HG02970 (cell line): ENCODE measurements around the gene SCGB1C2.
"Not testable (repeated sequence)": the region's sequence is repeated elsewhere in the genome, so short reads cannot be mapped to it uniquely, and the experiment has no call there.

Experiments
- ATAC-seq: cut with Tn5 transposase; IDR thresholded peaks from one replicate; pipeline ENCODE4 v1.9.1; 2021; ENCODE audit warnings: mild to moderate bottlenecking, moderate library complexity, moderate number of reproducible peaks; ENCODE audit not compliant: unreplicated experiment, low FRiP score

SCGB1C2 gene

DNA sequence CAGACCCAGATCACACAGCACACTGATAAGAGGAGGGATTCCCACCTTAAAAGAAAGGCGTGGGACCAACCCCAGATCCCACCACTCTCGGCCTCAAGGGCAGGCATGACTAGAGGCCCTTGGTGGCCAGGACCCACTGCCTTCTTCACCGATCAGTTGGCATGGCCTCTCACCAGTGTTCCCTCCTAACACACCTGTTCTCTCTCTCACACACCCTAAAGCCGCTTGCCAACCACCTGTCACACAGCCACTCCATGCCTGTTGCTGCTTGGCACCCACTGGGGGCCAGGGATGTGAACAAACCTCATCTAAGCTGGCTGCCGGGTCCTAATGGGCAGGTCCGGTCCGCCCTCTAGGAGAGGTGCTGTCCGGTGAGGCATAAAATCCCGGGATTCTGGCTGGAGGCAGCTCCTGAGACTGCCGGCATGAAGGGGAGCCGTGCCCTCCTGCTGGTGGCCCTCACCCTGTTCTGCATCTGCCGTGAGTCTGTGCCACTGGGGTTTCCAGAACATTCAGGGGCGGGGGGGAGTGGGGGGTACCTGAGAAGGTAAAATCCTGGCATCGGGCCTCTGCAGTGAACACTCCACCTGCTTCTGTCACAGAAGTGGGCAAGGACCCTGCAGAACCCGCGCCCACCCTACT, at the start of gene SCGB1C2:
Gene SCGB1C2, plus strand, starts transcription at position 404 of the 642 bp plus-strand sequence. Its CDS starts 22 bp downstream, at position 426.
- ATAC-seq: not testable (repeated sequence)

DNA sequence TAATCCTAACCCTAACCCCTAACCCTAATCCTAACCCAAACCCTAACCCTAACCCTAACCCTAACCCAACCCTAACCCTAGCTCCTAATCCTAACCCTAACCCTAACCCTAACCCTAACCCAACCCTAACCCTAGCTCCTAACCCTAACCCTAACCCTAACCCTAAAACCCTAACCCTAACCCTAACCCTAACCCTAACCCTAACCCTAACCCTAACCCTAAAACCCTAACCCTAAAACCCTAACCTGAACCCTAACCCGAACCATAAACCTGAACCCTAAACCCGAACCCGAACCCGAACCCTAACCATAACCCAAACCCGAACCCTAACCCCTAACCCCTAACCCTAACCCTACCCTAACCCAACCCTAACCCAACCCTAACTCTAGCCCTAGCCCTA, 24.3 kb upstream of the SCGB1C2 start:
- ATAC-seq: not testable (repeated sequence)

DNA sequence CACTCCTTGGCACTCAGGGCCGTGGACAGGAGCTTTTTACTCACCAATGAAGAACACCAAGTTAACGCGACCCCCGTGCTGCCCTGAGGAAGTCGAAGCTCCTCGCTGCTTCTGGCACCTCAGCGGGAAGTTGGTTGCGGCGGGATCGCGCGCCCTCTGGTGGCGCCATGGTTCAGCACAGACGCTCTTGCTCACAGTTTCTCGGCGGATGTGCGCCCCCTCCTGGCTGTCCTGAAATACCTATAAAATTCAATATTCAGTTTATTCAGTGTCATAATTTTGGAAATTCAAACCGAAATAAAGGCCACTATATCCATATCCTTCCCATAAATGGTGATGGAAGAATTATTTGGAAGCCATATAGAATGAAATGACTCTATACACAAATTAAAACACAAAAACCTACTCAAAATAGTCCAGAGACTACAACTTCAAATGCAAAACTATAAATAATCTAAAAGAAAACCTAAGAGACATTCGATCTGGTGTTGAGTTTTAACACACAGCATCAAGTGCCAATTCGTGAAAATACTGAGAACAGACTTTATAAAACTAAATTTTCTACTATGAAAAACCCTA, 18.9 kb upstream of the SCGB1C2 start:
- not testable (repeated sequence) for ATAC-seq

DNA sequence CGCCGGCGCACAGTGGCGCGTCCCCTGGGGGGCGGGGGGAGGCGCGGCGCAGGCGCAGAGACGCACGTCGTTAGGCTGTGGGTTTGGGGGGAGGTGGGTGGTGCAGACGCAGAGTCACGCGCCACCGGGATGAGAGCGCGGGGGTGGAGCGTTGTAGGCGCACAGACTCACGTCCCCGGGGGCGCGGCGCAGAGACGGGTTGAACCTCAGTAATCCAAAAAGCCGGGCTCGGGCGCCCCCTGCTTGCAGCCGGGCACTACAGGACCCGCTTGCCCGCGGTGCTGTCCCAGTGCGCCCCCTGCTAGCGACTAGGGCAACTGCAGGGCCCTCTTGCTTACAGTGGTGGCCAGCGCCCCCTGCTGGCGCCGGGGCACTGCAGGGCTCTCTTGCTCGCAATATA, 3.4 kb upstream of the SCGB1C2 start:
- ATAC-seq: not testable (repeated sequence)

DNA sequence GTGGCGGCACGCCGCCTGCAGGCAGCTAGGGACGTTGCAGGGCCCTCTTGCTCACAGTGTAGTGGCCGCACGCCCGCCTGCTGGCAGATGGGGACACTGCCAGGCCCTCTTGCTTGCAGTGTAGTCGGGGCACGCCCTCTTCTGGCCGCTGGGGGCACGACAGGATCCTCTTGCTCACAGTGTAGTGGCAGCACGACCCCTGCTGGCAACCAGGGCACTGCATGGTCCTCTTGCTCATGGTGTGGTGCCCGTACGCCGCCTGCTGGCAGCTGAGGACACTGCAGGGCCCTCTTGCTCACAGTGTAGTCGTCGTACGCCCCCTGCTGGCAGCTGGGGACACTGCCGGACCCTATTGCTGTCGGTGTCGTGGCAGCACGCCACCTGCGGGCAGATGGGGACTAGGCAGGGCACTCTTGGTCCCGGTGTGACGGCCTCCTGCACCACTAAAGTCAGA, 3.0 kb upstream of the SCGB1C2 start:
- peak; percentile 65 for ATAC-seq

DNA sequence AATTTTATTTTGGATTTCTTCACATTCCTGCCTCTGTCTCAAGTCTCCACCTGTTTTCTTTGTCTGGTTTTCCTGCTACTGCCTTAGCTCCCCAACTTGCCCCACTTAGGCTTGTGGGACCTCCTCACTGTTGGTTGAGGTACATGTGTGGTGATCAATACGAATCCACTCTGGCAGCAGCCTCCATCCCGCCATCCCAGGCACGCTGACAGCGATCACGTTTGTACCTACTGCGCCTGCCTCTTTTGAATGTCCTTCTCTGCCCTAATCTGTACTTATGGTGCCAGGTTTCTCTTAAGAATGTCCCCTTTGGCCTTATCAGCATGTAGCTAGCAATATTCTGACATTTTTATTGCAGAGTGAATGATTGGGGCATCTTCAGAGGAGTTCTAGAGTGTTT, 2.3 kb upstream of the SCGB1C2 start:
- not testable (repeated sequence) for ATAC-seq

DNA sequence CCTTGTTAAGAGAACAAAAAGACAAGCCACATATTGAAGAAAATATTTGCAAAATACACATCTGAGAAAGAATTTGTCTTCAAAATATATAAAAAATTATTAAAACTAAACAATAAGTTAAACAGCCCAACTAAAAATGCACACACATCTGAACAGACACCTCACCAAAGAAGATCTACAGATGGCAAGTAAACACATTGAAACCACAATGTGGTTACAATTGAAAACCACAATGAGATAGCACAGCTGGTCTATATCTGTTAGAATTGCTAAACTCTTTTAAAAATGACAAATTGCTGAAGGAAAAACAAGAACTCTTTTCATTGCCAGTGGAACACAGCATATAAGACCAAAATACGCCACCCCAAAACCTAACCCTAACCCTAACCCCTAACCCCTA, 1.5 kb upstream of the SCGB1C2 start:
- ATAC-seq: not testable (repeated sequence)

DNA sequence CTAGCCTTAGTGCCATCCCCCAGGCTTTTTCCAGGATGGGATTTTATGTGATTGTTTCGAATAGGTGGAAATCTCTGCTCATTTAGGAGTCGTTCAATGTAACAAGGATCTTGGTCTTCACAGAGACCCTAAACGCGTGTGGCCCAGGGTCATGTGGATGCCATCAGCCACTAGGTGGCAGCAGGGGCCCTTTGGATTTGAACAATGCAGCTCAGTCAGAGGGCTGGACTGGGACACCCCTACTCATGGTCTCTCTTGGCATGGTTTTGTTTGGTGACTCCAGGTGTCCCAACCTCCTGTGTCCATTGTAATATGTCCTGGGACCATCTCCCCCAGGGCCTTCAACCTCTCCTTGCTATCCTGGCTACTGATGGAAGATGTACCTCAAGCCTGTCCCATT, 838 bp upstream of the SCGB1C2 start:
- not testable (repeated sequence) for ATAC-seq

DNA sequence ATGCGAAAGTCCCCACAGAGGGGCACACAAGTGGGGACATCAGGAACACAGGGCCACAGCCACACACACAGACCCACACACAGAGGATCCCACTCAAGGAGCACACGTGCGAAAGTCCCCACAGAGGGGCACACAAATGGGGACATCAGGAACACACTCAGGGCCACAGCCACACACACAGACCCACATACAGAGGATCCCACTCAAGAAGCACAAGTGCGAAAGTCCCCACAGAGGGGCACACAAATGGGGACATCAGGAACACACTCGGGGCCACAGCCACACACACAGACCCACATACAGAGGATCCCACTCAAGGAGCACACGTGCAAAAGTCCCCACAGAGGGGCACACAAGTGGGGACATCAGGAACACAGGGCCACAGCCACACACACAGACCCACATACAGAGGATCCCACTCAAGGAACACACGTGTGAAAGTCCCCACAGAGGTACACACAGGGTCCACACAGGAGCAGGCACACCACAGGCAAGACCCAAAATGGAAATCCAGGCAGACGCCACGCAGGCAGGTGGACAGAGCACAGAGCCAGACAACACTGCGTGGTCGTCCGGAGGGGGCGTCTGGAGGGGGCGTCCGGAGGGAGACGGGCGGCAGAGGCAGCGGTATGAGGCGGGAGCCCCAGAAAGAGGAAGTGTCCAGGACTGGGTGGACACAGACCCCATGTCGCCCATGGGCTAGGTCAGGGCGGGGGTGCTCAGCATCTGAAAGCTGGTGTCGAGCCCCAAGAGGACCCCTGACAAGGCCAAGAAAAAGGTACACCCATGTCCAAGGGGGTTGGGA, 2.2 kb downstream of the SCGB1C2 start:
- not testable (repeated sequence) for ATAC-seq

DNA sequence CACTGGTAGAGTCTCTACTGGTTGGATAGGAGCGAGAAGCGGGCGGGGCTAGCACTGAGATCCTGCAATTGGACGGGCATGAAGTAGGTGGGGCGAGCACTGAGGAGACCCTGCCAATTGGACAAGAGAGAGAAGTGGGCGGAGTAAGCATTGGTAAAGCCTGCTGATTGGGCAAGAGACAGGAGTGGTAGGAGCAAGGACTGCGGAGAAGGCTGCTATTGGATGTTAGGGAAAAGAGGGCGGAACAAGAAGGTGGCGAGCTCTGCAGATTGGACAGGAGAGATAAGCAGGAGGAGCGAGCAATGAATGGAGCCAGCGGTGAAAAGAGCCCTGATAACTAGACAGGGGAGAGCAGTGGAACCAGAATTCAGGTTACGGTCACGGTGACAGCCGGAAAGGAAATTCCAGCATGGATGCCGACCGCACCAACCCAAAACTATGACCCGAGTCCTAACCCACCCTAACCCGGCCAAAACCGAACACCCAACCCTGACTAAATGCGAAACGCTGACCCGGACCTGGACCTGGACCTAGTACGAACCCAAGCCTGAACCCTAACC, 4.8 kb downstream of the SCGB1C2 start:
- ATAC-seq: no peak

DNA sequence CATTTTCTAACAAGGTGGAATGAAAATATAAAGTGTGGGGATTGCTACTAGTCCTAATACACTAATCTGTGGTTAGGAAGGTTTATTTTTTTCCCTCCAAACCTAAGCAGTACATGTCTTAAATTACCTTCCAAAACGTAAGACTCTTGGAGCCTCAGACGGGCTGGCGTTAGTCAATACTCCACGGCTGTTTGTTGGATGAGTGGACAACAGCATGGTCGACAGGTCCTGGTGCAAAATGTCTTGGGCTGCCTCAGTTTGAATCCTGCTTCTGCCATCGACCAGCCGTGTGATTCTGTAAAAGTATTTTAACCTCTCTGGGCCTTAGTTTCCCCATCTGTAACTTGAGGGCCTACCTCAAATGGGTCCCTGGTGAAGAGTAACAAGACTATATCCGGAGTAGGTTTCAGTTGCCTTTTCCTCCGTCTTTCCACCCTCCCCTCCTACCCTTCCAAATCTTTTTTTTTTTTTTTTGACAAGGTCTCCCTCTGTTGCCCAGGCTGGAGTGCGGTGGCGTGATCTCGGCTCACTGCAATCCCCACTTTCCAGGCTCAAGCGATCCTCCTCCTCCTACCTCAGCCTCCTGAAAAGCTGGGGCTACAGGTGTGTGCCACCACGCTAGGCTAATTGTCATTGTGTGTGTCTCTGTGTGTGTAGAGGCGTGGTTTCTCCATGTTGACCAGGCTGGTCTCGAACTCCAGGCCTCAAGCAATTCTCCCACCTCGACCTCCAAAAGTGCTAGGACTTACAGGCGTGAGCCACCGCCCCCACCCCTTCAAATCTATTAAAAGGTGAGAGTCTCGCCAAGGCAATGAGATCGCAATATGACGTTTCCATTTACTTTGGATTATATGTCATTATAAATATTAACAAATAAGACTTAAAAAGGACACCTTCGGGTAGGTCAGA, 5.8 kb downstream of the SCGB1C2 start:
- no peak for ATAC-seq

DNA sequence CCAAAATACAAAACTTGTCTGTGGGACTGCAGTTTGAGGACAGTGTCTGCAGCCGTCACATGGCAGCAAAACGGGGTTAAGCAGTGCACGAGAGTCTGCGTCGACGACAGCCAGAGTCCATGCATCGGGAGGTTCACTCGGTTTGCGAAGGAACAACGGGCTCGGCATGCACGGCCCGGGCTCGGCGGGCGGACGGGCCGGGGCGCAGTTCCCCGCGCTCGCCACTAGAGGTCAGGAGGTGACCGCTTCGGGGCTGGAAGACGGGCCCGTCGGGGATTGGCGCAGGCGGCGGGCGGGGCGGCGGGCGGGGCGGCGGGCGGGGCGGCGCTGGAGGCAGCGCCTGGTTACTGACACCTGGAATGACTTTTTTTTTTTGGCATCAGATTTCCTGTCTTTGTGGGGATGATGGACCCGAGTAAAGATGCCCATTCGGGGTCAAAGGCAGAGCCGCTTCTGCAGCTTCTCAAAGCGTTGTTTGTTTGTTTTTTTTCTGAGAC, 6.5 kb downstream of the SCGB1C2 start:
- no peak for ATAC-seq

DNA sequence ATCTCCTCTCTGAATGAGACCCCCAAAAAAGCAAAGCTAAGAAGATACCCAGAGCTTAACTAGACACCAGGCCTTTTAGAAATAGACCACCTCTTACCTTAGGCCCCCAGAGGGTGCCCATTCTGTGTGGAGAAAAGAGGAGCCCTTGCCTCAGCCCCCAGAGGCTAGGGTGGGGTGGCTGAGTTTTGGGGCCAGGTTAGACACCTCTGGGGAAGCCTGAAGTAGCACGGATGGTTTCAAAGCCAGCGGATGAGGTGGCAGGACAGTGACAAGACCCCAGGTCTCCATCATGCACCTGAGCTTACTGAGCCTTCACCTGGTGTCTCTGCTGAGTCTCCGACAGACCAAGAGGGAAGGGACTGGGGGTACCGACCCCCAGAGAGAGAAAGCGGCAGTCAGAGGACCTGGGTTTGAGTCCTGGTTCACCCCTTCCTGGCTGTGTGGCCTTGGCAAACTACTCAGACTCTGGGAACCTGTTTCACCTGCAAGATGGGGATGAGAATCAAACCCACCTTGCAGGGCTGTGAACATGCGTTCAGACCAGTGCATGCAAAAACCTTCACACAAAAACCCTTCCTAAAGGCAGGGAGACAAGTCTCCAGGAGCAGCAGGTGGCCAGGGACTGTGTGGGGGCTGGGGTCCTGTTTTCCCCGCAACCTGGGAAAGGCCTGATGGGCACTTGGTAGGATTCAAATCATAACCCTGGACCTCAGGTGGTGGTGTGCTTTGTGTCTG, 7.7 kb downstream of the SCGB1C2 start:
- no peak for ATAC-seq

DNA sequence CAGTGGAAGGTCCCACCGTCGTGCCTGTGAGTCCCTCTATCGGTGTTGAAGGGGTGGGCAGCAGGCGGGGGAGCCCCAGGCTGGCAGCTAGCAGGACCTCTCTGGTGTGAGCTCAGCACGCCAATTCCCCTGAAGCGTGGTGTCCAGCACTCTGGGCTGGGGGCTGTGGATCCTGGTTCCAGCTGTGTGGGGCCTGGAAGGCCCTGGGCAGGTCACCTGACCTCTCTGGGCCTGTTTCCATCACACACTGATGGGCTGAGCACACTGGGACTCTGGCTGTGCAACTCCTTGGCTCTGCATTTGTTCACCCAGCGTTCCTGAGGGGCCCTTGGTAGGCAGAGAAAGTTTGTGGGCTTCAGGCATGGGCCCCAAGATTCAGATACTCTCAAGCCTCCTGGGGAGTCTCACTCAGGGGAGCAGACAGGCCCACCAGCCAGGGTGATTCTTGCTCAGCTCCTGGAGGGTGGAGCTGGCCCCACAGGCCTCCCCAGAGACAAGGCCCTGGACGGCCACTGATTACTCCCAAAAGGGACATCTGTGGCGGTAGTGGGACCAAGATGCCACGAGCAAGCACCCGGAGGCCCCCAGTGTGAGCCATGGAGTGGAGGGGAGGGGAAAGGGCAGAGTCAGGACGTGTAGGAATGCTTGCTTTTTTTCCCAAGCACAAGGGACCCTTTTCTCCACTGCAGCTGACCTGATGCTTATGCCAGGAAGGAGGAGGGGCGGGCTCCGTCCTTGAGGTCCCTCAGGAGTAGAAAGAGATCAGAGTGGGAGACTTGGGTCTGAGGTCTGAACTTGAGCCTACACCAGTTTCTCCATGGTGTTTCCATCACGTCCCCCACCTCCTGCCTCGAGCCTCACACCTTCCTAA, 8.5 kb downstream of the SCGB1C2 start:
- no peak for ATAC-seq

DNA sequence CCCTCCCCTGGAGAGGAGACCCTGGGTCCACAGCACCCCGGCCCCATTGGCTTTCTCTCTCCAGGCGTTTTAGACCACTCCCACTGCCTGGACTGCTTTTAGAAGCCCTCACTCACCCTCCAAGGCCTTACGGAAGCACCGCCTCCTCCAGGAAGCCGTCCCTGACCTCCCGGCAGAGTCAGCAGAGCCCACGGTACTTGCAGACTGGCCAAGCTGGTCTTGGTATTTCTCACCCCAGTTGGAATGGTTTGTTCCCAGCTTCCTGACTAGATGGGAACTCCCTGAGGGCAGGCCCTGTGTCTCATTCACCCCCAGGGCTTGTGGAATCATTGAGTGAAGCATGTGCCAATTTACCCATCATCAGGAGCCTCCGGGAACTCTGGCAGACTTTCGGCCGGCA, 9.2 kb downstream of the SCGB1C2 start:
- no peak for ATAC-seq

DNA sequence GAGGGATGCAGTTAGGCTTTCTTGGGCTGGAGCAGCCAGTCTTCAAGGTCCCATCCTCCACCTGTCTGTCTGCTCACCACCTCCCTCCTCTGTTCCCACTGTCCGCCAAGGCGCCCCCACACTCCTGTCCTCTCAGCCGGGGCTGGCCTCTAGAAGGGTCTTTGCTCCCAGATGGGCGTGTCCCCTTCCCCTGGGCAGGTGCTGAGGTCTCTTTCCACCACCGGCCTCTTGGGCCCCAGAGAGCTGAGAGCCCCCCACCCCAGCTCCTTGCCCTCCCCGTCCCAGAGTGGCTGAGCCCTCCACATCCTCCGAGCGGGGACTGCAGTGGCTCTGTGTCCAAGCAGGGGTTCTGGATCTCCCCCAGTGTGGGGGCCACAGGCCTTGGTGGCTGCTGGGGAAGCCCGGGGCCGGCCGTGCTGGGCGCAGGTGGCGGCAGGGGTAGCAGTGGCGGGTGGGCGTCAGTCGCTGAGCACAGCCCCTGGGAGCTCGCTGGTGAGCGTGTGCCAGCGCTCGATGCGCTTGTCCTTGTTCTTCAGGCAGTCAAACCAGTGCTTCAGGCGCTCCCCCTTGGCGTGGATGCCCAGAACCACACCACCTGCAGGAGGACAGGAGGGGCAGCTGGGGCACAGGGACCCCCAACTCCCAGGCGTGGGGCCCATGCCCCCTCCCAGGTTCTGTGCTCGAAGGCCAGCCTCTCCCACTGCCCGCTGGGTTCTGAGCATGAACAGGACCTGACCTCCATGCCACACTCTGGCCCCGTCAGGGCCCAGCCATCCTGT, 9.8 kb downstream of the SCGB1C2 start:
- ATAC-seq: no peak
